GM19035 (cell line): ENCODE results near the gene JADE1.
A peak's percentile ranks its signal among the peaks of the same experiment; 100 is the strongest.

Experiments
- ATAC-seq: cut with Tn5 transposase; IDR thresholded peaks from one replicate; pipeline ENCODE4 v1.9.1; 2021; ENCODE audit not compliant: unreplicated experiment

Gene JADE1

DNA sequence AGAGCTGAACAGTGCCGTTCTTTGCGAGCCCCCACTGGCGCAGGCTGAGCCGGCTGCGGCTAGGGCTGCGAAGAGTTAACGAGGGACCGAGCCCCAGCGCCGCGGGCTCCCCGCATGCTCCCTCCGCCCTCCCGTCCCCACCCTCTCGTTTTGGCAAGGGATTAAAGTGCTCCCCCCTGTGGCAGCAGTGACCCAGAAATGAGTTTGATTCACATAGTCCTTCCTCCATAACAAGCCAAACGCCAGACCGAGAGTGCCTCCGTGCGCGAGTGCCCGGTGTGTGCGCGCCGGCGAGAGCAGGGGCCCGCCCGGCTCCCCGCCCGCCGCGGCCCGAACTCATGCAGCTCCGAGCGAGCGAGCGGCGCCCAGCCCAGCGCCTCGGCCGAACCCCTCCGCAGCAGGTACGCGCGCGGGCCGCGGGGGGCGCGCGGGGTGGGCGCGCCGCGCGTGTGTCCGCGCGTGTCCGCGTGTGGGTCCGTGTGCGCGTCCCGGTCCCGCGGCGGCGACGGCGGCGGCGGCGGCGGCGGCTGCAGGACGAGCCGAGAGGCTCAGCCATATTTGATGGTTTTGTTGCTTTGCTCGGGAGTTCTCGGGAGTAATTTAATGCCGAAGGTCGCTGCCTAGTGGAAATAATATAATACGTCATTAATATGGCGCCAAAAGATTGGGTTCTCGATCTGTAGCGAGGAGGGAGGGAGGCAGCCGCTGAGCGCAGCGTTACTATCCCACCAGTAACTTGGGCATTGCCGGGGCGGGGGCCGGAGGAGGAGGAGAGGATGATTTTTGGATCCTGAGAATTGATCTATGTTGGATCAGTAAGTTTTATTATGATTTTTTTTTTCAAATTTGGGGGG is at the start of gene JADE1:
JADE1 (plus strand) TSS at position 224 of the 854 bp plus-strand sequence. CDS start 22,059 bp downstream, outside the sequence.
- ATAC-seq: peak; percentile 41

DNA sequence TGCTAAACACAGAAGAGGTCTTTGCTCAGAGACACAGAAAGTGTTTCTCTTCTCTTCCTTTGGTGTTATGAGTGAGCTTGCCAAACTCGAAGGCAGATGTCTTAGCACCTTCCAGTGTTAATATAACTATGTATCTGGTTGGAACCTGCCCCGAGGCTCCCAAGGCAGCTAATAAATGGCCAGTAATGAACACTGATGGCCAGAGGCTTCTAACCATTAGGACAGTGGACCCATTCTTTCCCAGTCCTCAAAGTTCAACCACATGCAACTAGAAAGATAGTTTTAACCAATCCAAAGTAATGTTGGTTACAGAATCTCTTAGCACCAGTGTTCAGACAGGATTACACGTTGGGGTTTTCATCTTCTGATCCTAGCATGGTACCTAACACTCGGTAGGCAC is 42.7 kb upstream of the JADE1 start:
- ATAC-seq: no peak

DNA sequence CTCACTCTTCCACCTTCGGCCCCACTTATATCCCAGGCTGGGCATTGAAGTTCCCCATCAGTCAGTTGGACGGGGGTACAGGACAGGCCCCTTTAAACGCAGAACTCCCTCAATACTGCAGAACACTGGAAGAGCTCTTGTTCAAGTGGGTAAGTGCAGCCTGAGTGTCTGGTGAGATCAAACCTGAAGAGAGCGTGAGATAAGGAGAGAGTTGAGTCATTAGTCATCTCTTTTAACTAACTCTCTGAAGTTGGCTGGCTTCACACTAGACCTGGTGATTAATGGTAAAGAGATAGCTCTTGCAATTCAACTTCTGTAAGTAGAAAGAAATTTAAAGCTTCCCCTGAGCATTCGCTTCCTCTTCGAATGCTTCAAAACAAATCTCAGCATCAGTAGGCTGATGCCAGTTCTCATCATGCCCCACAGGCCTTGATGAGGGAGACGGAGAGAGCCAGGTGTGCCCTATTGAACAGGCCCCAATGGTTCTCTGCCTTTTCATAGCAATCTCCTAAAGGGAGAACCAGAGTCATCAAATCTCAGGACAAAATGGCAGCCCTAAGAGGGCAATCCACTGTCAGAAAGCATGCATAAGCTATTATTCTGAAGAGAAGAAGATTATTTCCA is 41.0 kb upstream of the JADE1 start:
- no peak for ATAC-seq

DNA sequence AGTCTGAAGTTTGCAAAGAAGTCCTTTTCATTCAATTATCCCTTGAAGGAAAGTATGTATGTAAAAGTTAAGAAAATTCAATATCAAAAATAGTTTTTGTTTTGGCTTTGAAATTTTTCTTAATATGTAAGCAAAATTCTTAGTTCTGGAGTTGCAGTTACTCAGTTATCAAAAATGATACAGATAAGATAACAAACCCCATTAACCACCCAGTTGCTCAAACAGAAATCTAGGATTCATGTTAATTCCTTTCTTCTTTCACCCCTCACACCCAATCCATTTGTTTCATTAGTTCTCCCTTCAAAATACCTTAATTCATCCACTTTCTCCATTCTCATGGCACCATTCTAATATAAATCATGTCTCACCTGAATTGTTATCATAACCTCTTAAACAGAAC is 40.5 kb upstream of the JADE1 start:
- no peak for ATAC-seq

DNA sequence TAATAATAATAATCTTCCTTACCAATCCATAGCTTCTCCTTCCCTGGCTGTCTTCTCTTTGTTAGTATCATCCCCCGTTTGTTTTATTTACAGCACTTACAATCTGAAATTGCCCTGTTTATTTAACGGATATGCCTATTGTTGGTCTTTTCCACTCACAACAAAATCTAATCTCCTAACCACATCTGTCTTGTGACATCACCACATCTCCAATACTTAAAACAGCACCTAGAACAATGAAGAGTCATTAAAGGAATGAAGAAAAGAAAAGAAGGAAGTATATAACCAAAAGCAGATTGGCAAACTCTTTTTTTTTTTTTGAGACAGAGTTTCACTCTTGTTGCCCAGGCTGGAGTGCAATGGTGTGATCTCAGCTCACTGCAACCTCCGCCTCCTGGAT is 38.7 kb upstream of the JADE1 start:
- no peak for ATAC-seq

DNA sequence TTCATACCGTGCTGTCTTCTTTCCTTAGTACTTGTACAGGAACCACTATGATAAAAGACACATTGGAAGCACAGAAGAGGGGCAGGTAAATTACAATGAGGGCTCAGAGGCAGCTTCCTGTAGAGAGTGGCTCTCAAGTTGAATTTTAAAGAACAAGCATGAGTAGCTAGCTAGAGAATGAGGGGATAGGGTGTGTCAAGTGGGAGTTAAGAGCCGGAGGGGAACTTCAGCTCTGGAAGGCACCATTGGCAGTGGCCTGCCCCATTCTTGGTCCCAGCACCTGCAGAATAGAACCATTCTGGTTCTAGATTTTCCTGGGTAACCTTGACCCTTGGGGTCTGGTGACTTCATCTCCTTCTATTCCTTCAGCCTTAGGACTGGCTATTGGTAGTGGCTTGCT is 34.0 kb upstream of the JADE1 start:
- no peak for ATAC-seq

DNA sequence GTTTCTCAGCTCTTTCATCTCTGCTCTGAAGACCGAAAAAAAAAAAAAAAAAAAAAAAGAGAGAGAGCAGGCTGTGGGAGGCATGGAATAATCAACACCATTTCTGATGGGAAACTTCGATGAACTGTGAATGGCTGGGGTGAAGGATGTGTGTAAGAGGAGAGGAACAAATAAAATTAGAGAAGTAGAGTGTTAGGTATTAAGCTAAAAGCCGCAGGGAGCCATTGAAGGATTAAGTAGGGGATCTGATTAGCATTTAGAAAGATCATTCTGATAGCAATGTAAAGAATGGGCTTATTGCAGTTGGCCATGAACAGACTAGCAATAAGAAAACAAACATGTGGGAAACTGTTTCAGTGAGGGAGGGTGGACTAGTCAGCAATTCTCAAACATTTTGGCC is 33.6 kb upstream of the JADE1 start:
- no peak for ATAC-seq

DNA sequence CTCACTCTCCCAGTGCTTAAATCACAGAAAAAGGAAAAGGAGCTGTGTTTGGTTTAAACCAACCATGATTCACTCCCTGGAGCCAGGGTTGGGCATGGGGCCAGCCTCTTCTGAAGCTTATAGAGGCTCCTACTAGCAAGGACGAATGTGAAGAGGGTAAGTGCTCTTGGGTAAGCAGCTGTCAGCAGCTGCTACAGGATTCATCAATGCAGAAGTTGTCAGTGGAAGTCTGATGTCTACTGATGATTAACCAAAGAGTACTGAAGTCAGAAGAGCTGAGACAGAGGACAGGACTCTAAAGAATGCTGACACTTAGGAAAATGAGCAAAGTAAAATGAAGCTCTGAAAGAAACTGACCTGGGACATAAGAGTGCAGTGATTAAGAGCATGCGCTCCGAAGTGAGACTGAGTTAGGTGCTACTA is 32.7 kb upstream of the JADE1 start:
- ATAC-seq: no peak

DNA sequence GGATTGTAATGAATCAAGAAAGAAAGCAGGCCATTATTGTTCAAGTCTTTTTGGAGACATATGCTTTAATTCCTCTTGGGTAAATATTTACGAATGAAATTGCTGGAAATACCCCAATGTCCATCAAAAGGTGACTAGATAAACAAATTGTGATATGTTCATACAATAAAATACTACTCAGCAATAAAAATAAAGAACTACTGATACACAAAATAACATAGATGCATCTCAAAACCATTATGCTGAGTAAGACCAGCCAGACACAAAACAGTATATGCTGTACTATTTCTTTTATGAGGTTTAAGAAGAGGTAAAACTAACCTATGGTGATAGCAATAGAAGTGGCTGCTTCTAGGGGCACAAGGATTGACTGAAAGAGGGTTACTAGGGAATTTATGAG is 28.8 kb upstream of the JADE1 start:
- ATAC-seq: no peak

DNA sequence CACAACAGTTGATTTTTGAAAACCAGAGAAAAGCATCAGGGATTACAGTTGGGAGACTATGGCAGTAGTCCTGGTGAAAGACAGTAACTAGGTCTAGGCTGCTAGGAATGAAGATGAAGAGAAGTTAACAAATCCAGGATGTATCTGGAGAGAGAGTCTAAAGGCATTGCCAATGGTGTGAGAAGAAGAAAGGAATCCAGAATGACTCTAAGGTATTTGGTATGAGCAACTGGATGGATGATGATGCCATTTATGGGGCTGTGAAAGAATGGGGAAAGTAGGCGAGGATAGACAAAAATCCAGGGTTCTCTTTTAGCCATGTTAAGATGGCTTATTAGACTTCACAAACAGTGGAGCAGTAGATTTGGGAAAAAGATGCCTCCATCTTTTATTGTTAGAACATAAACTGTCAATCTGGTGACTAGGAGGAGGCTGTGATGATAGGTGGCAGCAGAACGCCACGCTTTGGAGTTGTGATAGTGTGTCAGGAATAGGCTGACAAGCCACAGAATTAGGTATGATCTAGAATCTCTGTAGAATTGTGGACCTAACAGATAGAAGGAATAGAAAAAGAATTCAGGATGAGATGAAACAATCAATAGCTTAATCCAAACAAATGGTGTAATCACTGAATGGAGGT is 27.3 kb upstream of the JADE1 start:
- ATAC-seq: no peak

DNA sequence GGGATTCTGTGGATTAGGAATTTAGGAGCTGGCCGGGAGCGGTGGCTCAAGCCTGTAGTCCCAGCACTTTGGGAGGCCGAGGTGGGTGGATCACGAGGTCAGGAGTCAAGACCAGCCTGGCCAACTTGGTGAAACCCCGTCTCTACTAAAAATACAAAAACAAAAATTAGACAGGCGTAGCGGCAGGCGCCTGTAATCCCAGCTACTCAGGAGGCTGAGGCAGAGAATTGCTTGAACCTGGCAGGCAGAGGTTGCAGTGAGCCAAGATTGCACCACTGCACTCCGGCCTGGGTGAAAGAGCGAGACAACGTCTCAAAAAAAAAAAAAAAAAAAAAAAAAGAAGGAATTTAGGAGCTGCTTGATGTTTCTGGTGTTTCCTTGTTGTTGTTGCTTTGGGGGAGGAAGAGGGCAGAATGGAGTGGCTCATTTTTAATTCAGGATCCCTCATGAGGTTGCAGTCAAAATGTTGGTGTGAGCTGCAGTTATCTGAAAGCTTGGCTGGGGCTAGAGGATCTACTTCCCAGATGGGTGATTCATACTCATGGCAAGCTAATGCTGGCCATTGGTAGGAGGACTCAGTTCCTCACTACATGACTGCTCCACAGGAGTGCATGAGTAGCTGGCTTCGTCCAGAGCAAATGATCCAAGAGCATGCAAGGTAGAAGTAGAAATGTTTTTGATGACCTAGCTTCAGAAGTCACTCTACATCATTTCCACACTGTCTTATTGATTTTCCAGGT is 26.5 kb upstream of the JADE1 start:
- ATAC-seq: no peak

DNA sequence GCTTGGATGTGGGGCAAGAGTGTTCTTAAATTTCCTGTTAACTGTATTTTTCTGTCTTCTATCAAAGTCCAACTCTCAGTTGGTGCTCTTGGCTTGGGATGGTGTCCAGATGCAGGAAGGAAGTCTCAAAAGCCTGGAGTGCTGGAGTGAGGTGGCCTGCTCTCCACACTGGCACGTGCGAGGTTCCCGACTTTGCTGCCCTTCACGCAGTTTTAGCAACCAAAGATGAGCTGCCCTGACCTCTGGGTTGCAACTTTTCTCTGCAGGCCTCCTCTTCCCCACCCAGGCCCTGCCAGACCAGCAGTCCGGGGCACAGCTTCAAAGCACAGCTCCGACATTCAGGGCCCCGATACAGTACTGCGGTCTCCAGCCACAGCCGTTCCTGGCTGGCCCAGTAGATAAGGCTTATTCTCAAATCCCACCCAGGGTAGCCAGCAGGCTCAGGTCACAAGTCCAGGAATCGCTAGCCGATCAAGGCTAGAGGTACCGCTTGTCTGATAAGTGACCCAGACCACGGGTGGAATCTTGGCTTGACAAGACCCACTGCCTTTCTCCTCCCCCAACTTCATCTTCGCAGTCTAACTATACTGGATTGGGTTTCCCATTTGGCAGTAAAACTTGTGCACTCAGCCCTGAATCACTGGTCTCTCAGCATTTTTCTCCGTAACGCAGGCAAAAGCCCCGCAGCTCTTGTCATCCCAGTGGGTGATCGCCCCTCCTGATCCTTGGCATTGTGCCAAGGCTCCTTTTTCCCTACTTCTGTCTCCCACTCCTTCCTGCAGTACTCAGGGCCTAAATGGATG is 21.8 kb upstream of the JADE1 start:
- ATAC-seq: no peak

DNA sequence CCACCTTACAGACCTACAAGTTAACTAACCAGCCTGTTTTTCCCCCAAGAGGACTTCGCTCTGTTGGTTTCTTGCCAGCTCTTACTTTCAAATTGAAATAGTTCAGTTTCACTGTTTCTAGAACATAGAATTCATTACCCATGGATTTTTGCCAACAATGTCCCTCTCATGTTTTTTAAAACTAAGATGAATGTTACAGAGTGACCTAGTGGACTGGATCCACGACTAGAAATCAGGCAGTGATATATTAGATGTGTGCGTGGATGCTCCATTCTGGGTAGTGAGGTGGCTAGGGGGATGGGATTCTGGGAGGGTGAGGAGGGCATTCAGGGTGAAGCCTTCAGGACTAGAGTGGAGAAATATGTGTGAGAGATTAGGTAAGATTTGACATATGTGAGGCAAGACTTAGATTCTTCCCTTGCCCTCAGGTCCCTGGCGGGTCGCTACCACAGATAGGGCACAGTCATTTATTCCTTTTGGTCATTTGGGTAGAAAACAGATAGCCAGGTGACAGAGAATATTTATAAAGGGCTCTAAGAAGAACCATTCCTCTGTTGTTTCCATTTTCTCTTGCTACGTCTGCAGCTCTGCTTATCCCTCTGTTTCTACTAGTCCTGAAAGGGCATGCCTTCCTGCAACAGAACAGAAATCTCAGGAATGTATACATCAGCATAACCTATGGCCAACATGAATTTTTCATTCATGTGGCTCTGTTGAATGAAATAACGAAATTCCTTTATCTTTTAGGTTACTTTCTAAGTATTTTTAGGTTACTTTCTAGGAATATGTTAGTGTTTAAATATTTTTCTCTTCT is 15.4 kb upstream of the JADE1 start:
- ATAC-seq: no peak

DNA sequence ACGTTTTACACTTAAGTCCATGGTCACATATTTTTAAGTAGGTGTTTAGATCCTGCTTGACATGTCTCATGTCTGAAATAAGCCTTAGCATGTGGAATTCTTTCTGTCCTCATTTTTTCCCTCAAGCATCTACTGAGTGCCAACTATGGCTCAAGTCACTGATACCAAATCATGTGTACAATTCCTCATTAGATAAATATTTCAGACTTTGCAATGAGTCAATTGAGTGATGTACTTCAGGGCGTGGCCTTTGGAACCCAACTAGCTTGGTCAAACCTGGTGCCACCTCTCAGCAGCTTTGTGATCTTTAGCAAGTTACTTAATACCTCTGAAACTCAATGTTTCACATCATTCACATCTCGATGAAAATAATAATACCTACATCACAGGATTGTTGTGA is 12.6 kb upstream of the JADE1 start:
- ATAC-seq: no peak

DNA sequence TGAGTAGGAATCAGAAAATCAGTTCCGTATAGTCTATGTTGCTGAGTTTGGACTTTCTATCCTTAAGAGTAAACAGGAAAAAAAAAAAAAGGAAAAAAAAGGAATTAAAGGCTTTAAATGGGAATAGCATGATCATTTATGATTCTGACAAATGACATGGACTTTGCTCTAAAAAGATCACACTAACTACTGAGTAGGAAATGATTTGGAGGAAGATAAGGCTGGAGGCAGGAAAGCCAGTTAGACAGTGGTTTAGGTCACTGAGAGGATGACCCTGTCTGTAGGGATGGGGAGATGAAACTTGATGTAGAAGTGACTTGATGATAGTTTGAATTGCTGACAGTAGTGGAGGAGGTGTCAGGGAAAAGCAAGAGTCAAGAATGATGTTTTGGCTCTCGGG is 9.2 kb upstream of the JADE1 start:
- no peak for ATAC-seq

DNA sequence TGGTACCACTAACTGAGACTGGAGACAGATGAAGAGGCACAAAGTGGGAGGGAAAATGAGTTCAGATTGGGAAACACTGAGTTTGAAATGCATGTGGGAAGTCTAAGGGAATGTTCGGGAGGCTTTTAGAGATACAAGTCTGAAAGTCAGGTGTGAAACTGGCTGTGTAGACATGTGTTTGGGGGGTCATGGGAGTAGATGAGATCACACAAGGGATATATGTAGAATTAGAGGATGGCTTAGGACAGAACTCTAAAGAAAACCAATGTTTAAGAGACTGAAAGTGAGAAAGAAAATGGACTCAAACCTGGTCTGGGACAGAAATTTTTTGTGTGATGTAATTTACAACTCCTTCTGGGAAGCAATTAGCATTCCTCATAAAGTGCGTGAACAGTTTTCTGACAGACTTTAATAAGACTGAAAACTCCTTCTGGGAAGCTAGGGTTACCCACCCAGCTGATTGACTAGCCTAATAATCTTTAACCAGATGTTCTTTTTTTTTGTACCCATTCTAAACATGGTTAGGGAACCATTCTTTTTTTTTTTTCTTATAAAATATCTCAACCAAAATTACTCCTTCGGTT is 8.7 kb upstream of the JADE1 start:
- no peak for ATAC-seq

DNA sequence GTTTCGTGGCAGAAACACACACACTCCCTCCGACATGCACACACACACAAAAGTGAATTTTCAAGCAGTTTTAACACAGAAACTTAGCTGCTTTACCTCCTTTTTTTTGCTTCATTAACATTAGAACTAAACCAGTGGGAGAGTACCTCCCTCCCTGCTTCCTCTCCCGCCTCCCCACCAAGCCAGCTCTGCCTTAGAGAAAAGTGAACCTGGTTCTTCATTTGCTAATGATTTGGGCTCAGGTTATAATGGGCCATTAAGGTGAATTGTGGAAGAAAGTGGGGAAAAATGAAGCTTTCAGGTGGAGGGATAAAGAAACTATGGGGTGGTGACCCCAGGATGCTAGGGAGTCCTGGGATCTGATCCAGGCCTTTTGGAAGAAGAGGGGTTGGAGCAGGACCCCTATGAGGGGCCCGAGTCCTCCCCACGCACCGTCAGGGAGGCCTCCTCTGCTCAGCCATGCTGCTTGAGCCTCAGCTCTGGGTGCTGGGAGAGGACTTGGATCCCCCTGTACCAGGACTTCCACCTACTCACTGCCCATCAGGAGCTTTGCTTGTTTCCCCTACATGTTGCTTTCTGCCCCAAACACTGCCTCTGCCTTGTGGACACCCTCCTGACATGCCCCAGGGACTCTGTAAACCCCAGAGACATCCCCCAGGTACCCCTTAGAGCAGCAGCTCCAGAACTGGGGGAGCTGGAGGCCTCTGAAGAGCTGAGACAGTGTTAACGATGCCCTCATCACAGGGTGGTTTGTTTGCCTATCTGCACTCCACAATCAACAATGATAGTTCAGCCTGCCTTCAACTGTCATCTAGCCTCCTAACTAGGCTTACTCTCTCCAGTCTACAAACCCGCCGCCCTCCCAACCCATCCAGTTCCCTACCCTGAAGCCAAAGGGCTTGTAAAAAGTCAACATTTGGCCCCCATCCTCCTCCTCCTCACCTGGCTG is 6.5 kb upstream of the JADE1 start:
- ATAC-seq: no peak

DNA sequence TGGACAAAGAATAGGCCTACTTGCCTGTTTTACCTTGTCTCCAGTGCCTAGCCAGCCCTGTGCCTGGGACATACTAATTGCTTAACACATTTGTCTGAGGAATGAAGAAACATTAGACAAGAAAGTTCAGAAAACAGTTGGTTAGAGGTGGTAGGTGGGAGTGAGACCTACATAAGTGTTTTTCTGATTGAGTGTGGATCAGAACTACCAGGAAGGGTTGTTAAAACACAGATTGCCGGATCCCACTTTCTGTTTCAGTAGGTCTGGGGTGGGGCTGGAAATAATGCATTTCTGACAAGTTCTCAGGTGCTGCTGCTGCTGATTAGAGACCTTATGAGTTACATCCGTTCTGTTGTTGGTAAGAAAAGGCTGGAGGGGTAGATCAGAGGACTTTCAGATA is 5.7 kb upstream of the JADE1 start:
- ATAC-seq: no peak
